ENCODE data around the gene SYPL1. TPM values are rescaled to one million over a fixed set of nuclear protein-coding genes. Genes with fewer than 3 reads are reported as not detected.
"Not testable (repeated sequence)": the region's sequence is repeated elsewhere in the genome, so short reads cannot be mapped to it uniquely, and the experiment has no call there.

The SYPL1 gene
- polyA plus RNA-seq (ENCODE audit: insufficient read length in 3 of 3) = 100 to 1,000 TPM; 151 to 159 (median 153) TPM

DNA sequence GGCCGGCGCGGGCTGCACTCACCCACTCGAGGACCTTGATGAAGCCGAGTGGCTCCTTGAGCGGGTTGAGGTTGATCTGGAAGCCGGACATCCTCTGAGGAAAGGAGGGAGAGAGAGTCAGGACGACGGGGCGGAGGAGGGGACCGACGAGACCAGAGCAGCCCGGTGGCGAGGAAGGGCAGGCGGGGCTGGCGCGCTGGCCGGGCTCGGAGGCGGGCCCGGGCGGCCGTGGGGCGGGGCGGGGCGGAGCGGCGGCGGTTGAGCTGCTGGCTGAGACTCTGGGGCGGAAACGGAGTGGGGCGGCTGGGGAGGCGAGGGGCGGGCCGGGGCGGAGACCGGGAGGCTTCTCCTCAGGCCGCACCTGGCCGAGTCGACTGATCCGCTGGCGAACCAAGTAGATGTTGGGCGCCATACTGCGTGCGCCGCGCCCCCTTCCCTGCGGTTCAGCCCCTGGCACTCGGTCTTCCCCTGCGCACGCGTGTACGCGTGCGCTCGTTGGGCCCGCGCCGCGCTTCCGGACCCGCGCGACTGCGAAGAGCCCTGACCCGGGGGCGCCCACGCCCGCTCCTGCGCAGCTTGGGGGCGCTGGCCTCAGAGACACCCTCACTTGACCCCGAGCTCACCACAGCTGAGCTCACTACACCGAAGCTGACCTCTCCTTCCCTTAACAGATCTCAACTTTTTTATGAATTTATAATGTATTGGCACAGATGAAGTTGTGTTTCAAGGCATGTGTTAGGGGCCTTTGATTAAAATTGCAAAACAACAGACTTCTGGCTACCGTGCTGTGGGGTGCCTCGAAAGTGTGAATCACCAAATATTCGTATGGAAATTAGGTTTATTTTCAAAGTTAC lies at the start of gene SYPL1:
Gene SYPL1, minus strand, starts transcription at position 195 of the 854 bp plus-strand sequence. Its CDS starts 104 bp downstream, at position 91.
- DNase-seq (ENCODE audit: low read depth in 3 of 3, low spot score in 2 of 3) = peak; percentile 65 to 74 (median 65)

DNA sequence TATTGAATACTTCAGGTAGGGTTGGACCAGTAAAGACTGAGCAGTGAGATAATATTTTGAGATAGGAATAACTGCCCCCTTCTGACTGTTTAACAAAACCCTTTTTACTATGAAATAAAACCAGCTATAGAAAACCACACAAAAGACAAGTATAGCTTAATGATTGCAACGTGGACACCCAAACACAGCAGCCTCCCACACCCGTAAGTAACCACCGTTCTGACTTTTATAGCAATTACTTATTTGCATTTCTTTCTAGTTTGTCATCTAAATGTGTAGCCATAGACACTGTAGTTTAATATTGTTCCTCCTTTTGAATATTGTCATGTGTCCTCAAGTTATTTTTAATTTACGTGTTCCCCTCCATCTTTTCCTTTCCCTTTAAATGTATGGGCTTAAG lies 42.9 kb upstream of the SYPL1 start:
- no peak for DNase-seq (ENCODE audit: low read depth in 3 of 3, low spot score in 2 of 3)

DNA sequence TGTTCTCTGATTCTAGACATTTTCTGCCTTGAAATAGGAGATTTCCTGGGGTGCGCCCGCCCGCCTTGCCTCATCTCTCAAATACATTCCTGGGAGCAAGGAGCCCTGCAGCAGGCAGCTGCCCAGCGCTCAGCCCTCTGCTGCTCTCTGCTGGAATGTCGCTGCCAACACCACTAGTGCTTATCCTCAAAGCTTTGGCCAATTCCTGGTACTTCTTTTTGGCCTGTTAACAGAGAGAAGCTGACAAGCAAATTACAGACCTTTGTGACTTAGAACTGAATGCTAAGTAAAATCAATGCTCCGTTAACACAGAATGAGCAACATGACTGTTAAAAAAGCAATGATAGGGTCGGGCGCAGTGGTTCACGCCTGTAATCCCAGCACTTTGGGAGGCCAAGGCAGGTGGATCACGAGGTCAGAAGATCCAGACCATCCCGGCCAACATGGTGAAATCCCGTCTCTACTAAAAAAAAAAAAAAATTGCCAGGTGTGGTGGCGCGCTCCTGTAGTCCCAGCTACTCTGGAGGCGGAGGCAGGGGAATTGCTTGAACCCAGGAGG lies 41.9 kb upstream of the SYPL1 start:
- DNase-seq (ENCODE audit: low read depth in 3 of 3, low spot score in 2 of 3) = peak; percentile 60 to 72 (median 68)

DNA sequence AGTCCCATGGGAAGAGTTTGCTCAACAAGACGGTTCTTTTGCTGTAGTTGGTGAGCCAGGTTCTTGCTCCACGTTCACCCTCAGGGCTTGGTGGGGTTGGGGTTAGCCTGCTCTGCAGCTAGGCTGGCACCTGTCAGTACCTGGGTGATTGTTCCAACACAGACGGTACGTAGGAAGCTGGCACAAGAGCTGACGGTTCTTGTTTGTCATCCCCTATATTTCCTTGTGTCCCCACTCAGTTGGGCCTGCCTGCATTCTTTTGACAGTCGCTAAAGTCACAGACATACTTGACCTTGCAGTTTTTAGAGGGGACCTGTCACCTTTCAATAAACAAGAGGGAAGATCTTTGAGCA lies 40.2 kb upstream of the SYPL1 start:
- no peak for DNase-seq (ENCODE audit: low read depth in 3 of 3, low spot score in 2 of 3)

DNA sequence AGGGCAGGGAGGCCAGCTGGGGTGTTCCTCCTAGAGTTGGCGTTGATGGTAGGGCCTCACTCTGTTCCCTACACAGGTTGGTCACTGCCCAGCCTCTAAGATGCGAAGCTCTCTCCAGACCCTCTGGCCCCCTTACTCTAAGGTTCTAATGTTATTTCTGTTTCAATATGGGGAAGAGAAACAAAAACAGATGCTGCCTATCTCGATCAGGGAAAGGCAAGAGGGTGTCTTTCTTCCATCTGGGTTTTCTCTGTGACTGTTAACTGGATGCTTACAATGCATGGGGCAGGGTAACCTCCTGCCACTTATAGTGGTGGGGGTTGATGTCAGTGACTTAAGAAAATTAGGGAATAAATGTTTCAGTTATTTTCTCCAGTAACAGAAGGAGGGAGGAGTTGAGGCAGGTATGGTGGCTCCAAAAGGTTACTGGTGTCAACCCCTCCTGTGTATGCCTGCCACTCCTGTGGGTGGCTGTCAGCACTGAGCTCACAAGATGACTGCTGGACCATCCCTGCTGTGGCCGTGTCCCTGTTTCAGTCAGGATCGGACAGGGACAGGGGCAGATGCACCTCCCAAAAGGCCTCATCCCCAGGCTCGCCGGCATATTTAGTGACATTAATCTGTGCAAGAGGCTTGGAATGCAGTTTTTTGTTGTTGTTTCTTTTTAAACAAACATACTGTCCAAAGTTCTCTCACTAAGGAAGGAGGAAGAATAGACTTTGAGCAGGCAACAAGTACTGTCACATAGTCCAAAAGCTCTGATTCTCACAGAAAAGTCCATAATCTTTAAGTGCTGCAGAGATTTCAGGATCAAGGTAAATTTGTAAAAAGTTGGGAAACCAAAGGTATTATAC lies 39.6 kb upstream of the SYPL1 start:
- no peak for DNase-seq (ENCODE audit: low read depth in 3 of 3, low spot score in 2 of 3)

DNA sequence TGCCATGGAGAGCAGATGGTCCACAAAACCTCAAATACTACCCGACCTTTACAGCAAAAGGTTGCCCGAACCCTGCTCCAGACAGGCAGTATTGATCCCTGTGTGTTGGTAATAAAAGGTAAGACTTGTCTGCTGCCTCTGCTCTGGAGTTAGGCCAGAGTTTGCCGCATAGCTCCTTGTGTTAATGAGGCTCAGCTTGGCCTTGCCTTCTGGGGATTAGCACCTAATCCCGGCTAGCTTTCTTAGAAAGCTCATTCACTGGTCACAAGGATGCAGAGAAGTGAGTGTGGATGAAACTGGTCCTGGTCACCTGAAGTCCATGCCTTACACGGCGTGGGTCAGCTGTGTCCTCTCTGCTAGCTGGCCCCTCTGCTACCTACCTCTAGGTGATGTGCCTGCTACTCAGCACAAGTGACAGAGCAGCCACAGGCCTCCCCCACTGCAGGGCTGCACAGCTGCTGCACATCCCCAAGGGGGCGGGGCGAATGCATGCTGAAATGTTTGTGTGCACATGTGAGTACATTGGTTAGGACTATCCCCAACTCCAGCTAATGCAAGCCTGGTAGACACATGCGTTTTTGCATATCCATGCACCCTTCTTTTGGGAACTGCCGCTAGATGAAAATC lies 31.7 kb upstream of the SYPL1 start:
- no peak for DNase-seq (ENCODE audit: low read depth in 3 of 3, low spot score in 2 of 3)

DNA sequence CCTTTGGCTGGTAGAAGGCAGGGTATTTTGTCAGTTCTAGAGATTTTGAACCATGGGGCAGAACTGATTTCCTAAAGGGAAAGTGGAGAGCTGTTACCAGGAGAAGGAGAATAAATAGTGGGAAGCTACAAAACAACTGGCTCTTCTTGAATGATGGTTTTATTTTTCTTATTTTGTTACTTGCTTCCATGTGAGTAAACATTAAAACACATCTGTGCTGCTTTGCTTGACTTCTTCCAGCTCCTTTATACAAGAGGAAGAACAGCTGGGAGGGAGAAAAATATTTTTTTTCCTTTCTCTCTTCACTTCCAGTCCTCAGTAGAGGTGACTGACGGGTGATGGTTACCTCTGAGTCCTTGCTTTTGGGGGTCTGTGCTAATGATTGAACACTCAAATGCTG lies 30.0 kb upstream of the SYPL1 start:
- no peak for DNase-seq (ENCODE audit: low read depth in 3 of 3, low spot score in 2 of 3)

DNA sequence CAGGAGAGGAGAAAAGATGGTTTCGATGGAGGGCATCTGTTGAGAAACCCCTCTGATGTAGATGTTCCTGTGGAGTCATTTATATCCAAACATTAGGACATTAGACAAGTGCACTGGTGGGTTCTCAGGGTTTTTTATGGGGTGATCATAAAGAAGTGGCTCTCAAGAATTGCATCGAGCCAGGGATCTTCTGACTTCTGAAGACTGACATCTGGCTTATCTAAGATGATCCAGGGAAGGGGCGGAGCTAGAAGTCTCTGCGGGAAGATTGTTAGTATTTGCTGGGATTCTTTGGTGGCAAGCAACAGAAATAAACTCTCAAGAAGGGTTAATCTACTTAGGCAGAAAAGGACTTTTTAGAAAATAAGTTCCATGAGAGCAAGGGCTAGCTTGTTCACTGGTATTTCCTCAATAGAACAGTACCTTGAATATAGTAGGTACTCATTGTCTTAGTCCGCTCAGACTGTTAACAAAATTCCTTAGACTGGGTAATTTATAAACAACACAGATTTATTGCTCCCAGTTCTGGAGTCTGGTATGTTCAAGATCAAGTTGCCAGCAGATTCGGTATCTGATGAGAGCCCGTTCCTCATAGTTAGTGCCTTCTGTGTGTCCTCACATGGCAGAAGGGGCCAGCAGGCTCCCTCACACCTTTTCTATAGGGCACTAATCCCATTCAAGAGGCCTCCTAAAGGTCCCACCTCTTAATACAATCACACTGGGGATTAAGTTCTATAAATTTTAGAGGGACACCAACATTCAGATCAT lies 28.5 kb upstream of the SYPL1 start:
- DNase-seq (ENCODE audit: low read depth in 3 of 3, low spot score in 2 of 3) = no peak

DNA sequence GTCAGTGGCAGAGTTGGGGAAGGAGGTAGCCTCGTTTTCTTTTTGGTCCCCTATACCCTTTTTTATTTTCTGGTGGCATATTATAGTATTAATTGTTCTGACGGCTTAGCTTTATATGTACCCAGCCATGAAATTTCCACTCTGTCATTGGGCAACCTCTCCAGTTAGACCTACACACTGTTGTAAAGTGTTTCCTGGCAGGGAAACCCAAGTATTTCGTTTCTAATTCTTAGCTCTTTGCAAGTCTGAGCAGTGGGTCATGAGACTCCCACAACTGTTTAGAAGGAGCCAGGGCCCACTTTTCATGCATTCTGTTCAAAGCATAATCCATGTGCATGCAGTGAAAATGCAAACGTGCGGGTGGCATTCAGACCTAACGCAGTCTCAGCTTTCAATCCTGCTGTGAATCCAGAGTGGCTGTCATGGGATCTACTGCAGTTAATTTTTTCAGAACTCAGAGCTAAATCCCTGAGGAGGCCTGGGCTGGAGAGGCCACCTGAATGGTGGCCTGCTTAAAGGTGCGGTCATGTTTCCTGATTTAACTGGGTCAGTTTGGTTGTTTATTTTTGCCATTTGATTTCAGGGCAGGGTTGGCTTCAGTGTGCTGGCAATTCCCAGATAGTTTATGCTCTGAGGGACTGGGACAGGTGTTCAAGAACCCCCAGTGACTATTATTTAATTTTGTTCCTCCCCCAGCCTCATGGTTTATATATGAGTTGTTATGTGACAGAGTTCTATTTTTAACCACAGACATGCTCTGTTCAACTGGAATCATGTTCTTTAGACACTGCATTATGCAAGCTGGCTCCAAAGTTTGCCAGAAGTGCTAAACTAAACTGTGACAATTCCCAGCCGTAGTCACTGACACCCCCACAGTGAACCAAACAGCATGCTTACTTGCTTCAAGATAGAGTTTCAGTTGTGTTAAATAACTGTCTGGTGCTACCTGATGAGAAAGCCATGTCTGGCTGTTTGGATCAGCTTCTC lies 27.4 kb upstream of the SYPL1 start:
- no peak for DNase-seq (ENCODE audit: low read depth in 3 of 3, low spot score in 2 of 3)

DNA sequence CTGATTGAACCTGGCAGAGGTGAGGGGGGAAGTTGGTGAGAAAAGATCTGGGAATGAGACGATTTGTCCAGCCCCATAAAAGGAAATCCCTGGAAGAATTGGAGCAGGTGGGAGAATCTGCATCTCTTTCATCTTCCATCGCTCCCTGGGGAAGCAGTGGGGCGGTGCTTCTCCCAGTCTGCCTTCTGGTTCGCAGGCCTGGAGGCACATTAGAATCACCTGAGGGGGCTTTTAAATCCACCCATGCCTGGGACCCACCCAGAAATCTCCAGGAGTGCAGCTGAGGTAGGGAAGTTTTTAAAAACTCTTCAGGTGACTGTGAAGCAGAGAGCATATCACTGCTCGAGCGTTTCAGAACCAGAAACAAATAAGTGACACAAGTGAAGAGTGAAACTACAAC lies 26.7 kb upstream of the SYPL1 start:
- no peak for DNase-seq (ENCODE audit: low read depth in 3 of 3, low spot score in 2 of 3)

DNA sequence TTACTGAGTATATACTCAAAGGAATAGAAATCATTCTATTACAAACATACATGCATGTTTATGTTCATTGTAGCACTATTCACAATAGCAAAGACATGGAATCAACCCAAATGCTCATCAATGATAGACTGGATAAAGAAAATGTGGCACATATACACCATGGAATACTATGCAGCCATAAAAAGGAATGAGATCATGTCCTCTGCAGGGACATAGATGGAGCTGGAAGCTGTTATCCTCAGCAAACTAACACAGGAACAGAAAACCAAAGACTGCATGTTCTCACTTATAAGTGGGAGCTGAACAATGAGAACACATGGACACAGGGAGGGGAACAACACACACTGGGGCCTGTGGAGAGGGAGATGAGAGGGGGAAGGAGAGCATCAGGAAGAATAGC lies 26.1 kb upstream of the SYPL1 start:
- DNase-seq (ENCODE audit: low read depth in 3 of 3, low spot score in 2 of 3) = not testable (repeated sequence)

DNA sequence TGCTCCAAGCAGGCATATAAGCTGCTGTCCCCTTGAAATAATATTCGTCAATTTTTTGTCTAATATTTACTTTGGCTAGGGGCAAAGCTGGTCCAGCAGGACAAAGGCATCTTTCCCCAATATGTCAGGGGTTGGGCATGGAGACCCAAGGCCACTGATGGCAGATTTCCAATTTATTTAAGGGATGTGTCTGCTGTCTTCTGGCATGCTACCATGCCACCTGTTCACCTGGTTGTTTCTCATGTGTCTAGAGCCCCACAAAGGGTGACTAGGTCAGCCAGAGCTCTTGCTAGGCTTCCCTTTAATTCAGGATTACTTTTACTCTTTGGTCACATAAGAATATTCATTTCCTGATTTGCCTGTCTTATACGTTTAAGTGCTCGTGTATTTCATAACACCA lies 22.1 kb upstream of the SYPL1 start:
- DNase-seq (ENCODE audit: low read depth in 3 of 3, low spot score in 2 of 3) = no peak

DNA sequence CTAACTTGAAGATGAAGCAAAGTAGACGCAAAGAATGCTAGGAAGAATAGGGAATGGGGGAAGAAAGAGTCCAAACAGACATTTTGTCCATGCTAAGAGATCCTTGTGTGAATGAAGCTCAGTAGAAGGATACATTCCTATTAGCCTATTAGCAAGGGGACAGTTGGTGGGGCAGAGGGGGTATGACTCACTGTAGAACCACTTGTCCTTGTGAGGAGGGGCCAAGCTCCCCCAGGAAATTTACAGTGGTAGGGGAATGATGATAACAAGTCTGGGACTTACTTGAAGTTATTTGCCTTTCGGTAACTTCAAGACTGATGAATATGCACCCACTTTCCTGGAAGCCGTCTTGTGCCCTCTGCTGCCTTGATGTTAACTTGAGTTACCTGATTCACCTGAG lies 17.2 kb upstream of the SYPL1 start:
- no peak for DNase-seq (ENCODE audit: low read depth in 3 of 3, low spot score in 2 of 3)

DNA sequence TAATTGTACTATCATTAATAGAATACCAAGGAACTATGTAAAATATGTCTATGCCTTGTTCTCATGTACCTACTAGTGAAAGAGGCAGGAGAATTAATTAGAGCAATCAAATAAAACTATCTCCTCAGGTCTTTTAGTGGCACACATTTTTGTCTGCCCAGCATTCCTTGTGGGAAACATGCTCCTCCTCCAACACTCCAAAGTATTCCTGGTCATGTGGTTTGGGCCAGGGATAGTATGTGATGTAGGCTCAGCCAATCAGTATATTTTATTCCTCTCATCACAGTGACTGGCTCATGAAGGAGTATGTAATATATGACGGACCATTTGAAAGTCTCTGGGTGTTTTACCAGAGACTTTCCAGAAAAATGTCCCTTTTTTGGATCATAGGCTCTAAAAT lies 16.7 kb upstream of the SYPL1 start:
- no peak for DNase-seq (ENCODE audit: low read depth in 3 of 3, low spot score in 2 of 3)

DNA sequence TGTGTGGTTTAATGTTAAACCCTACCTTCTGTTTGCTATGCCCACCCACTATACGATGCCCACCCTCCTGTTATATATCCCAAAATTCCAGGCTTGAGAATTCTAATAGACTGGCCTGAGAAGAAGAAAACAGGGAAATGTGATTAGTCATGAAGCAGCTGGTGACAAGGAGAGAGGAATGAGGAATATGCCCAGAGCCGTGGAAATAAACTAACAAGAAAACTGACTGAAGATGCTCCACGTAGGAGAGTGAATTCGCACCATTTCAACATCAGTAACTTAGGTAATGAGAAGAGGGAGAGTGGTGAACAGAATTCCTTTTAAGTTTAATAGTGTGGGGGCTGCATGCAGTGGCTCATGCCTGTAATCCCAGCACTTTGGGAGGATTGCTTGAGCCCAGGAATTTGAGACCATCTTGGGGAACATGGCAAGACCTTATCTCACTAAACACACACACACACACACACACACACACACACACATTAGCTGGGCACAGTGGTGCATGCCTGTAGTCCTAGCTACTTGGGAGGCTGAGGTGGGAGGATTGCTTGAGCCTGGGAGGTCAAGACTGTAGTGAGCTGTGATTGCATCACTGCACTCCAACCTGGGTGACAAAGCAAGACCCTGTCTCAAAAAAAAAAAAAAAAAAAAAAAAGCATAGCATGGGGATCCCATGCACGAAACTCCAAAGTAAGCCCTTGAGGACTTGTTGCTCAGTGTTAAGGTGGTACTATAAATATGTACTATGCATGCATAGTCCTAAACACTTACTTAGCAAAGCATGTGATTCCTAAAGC lies 16.1 kb upstream of the SYPL1 start:
- DNase-seq (ENCODE audit: low read depth in 3 of 3, low spot score in 2 of 3) = no peak

DNA sequence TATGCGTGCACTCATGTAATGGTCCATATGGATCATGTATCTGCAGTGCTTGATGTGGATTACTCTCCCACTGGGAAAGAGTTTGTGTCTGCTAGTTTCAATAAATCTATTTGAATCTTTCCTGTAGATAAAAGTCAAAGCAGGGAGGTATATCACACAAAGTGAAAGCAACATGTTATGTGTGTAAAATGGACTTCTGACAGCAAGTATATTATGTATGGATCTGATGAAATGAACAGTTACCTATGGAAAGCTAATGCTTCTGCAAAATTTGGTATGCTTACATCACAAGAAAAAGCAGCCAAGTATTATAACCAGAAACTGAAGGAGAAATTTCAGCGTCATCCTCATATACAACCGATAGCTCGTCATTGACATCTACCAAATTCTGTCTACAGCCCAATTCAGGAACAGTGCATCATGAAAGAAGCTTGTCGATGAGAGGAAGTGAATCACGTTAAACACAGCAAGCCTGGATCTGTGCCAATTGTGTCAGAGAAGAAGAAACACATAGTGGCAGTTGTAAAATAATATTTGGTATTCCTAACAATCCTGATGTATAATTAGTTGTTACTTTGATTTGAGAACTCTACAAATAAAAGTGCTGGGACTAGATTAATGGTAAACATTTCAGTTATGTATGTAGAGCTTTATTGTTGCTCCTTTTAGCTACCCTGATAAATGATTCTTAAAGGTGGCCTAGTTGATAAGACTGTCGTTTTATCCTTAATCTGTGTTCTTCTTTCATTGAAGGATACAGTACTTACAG lies 14.2 kb upstream of the SYPL1 start:
- no peak for DNase-seq (ENCODE audit: low read depth in 3 of 3, low spot score in 2 of 3)

DNA sequence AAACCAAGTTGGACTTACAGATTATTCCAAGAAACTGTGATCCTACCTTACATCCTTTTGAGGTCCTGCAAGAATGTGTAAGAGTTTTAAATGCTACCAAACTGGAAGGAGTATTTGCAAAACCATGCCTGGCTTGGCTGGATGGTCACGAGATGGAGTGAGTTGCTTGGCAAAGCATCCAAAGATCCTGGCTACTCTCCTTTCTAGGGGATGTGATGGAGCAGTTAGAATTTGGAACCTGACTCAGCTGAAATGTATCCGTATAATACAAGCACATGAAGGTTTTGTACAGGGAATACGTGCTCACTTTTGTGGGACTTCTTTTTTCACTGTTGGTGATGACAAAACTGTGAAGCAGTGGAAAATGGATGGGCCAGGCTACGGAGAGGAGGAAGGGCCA lies 13.3 kb upstream of the SYPL1 start:
- DNase-seq (ENCODE audit: low read depth in 3 of 3, low spot score in 2 of 3) = no peak

DNA sequence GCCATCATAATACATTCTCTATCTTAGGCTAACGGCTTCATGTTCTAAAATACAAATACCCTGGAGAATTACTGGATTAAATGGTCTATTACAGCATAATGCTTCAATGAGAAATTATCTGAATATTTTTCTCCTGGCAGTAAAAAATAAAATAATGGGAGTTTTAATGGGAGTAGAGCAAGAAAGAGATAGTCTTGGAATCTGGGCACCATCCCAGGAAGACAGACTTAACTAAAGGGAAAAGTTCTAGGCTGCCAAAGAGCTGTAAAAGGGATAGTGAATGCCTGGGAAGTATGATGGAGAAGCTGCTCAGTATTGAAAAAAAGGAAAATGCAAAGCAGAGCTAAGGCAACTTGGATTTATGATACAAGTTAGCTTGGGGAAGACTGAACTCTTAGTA lies 12.1 kb upstream of the SYPL1 start:
- DNase-seq (ENCODE audit: low read depth in 3 of 3, low spot score in 2 of 3) = no peak

Measured in right renal cortex interstitium (tissue), 3 donors.